ENCODE results near the gene MPP3.

The MPP3 gene

GRCh38 chr17:43813386-43813785 is 19.6 kb downstream of the MPP3 start:
- in situ Hi-C loops (cut with HindIII; ENCODE audit: low pct_ligation_motif_present, low sequenced_read_pairs): no loop called here
- H3K4me3 ChIP-seq (ENCODE audit: low read depth, low read length): no peak overlapping the region
- H3K36me3 ChIP-seq (replicated peaks): peaks cover 31% of the 10 kb centered on the region
- DNase-seq: no peak
- H3K27me3 ChIP-seq (replicated peaks): no peaks in the 10 kb centered on the region
- TF ChIP-seq CTCF (IDR thresholded peaks at IDR 0.05; ENCODE audit: low read depth, low read length, missing control alignments): no peak
- no peak overlapping the region for H3K27ac ChIP-seq

- no peak for TF ChIP-seq CTCF (IDR thresholded peaks at IDR 0.05; ENCODE audit: low read depth, low read length, missing control alignments)
- in situ Hi-C loops (cut with HindIII; ENCODE audit: low pct_ligation_motif_present, low sequenced_read_pairs): no loop called here
- peaks cover 29% of the 10 kb centered on the region for H3K36me3 ChIP-seq (replicated peaks)
- no peaks in the 10 kb centered on the region for H3K27me3 ChIP-seq (replicated peaks)
- H3K4me3 ChIP-seq (ENCODE audit: low read depth, low read length): no peak overlapping the region
- DNase-seq: no peak
- no peak overlapping the region for H3K27ac ChIP-seq
Measured at GRCh38 chr17:43812396-43813265, 20.3 kb downstream of the MPP3 start.

- Histone ChIP-seq H3K36me3 (replicated peaks) (peaks cover 24% of the 10 kb centered on the region), H3K27ac (no peak overlapping the region), H3K4me3 (ENCODE audit: low read depth, low read length) (no peak overlapping the region), H3K27me3 (replicated peaks) (no peaks in the 10 kb centered on the region)
- in situ Hi-C loops (cut with HindIII; ENCODE audit: low pct_ligation_motif_present, low sequenced_read_pairs): no loop called here
- DNase-seq: no peak
- no peak for TF ChIP-seq CTCF (IDR thresholded peaks at IDR 0.05; ENCODE audit: low read depth, low read length, missing control alignments)
Measured at GRCh38 chr17:43810823-43811222, 22.1 kb downstream of the MPP3 start.

GRCh38 chr17:43810226-43810715 is 22.7 kb downstream of the MPP3 start:
- no peak for DNase-seq
- in situ Hi-C loops (cut with HindIII; ENCODE audit: low pct_ligation_motif_present, low sequenced_read_pairs): no loop called here
- H3K36me3 ChIP-seq (replicated peaks): peaks cover 21% of the 10 kb centered on the region
- TF ChIP-seq CTCF (IDR thresholded peaks at IDR 0.05; ENCODE audit: low read depth, low read length, missing control alignments): no peak
- H3K4me3 ChIP-seq (ENCODE audit: low read depth, low read length): no peak overlapping the region
- H3K27ac ChIP-seq: no peak overlapping the region
- H3K27me3 ChIP-seq (replicated peaks): no peaks in the 10 kb centered on the region

- H3K27me3 ChIP-seq (replicated peaks): no peaks in the 10 kb centered on the region
- in situ Hi-C loops (cut with HindIII; ENCODE audit: low pct_ligation_motif_present, low sequenced_read_pairs): no loop called here
- peaks cover 21% of the 10 kb centered on the region for H3K36me3 ChIP-seq (replicated peaks)
- TF ChIP-seq CTCF (IDR thresholded peaks at IDR 0.05; ENCODE audit: low read depth, low read length, missing control alignments): no peak
- H3K27ac ChIP-seq: no peak overlapping the region
- DNase-seq: no peak
- H3K4me3 ChIP-seq (ENCODE audit: low read depth, low read length): no peak overlapping the region
Measured at GRCh38 chr17:43809121-43809520, 23.8 kb downstream of the MPP3 start.
